ENCODE results near the gene DNAH1.

The DNAH1 gene

GRCh38 chr3:52350981-52351761 is 35.1 kb downstream of the DNAH1 start:
- in situ Hi-C loops (cut with HindIII; ENCODE audit: low pct_ligation_motif_present, low pct_unique_long_range_greater_than_20kb, low sequenced_read_pairs), result no loop called here
- no peak for DNase-seq

DNA sequence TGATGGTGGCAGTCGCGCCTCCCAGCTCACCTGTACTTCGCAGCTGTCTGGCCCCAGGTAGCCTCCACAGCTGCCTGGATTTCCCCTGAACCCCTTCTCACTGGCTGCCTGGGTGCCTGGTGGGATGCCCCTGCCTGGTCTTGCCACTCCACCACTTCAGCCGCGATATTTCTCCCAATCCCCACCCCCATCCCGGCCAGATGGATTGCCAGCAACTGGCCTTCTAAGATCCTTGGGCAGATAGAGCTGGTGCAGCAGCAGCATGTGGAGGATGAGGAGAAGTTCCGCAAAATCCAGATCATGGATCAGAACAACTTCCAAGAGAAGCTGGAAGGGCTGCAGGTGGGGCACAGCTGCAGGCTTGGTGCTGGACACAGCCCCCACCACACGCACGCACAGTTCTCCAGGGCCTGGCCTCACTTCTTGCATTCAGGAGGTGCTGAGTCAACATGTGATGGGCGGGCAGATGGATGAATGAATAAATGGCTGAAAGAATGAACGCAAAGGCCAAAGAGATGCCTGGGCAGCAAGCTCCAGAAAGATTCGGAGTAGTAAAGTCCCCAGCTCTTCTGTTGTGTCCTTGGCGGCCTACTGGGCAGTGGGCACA is 35.7 kb downstream of the DNAH1 start:
- in situ Hi-C loops (cut with HindIII; ENCODE audit: low pct_ligation_motif_present, low pct_unique_long_range_greater_than_20kb, low sequenced_read_pairs), result no loop called here
- no peak for DNase-seq

DNA sequence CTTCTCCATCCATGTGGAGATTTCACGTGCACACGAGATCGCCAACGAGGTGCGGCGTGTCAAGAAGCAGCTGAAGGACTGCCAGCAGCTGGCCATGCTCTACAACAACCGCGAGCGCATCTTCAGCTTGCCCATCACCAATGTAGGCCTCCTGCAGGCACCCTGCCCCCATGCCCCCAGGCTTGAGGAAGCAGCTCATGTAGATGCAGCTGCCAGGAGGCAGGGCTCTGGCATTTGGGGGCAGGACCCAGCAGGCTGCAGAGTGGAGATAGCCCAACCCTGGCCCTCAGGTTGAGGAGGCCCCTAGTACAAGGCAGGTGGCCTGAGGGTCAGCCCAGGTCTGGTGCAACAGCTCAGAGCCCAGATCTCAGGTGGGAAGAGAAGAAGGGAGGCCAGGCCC is 36.4 kb downstream of the DNAH1 start:
- in situ Hi-C loops (cut with HindIII; ENCODE audit: low pct_ligation_motif_present, low pct_unique_long_range_greater_than_20kb, low sequenced_read_pairs), result no loop called here
- DNase-seq, result no peak

DNA sequence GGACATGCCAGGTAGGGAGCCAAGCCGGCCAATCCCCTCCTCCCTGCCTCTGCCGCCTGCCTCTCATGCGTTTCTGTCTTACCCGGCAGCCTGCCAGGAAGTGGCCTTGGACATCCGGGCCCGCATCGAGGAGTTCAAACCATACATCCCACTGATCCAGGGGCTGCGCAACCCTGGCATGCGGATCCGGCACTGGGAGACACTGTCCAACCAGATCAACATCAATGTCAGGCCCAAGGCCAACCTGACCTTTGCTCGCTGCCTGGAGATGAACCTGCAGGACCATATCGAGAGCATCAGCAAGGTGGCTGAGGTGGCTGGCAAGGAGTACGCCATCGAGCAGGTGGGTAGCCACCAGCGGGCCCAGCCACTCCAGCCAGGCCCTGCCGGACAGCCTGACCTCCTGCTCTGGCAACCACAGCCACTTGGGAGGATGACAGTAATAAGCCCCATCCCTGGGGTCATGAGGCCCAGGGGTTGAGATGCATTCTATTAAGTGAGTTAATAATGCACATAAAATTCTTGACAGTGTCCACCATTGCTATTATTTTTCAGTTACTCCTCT is 37.3 kb downstream of the DNAH1 start:
- in situ Hi-C loops (cut with HindIII; ENCODE audit: low pct_ligation_motif_present, low pct_unique_long_range_greater_than_20kb, low sequenced_read_pairs), result no loop called here
- no peak for DNase-seq

DNA sequence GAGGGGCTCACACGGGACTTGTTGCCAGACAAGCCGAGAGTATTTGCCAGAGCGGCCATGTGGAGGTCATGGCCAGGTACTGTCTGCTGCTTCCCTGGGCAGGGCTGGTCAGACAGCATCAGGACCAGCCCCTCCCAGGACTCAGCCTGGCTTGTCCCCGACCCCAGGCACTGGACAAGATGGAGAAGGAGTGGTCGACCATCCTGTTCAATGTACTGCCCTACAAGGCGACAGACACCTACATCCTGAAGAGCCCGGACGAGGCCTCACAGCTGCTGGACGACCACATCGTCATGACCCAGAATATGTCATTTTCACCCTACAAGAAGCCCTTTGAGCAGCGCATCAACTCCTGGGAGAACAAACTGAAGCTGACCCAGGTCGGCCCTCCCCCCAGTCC is 38.6 kb downstream of the DNAH1 start:
- DNase-seq, result no peak
- in situ Hi-C loops (cut with HindIII; ENCODE audit: low pct_ligation_motif_present, low pct_unique_long_range_greater_than_20kb, low sequenced_read_pairs), result no loop called here

DNA sequence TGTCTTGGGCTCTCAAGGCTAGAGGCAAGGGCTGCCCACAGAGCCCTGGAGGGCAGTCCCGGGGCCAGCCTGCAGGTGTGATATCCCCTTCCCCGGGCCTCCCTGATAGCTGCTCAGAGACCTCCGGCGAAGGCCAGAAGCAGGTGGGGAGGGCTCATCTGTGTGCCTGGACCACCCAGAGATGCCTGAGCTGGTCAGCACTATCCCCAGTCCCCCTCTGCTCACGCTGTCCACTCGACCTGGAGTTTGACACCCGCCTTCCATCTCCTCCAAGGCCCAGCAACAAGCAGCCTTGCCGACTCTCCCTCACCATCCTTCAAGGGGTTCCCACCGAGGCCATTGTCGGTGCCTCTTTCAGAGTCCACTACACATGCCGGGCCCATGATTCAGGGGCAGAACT is 39.4 kb downstream of the DNAH1 start:
- in situ Hi-C loops (cut with HindIII; ENCODE audit: low pct_ligation_motif_present, low pct_unique_long_range_greater_than_20kb, low sequenced_read_pairs), result no loop called here
- DNase-seq, result no peak

GRCh38 chr3:52356126-52356525 is 40.0 kb downstream of the DNAH1 start:
- no peak for DNase-seq
- in situ Hi-C loops (cut with HindIII; ENCODE audit: low pct_ligation_motif_present, low pct_unique_long_range_greater_than_20kb, low sequenced_read_pairs), result no loop called here

DNA sequence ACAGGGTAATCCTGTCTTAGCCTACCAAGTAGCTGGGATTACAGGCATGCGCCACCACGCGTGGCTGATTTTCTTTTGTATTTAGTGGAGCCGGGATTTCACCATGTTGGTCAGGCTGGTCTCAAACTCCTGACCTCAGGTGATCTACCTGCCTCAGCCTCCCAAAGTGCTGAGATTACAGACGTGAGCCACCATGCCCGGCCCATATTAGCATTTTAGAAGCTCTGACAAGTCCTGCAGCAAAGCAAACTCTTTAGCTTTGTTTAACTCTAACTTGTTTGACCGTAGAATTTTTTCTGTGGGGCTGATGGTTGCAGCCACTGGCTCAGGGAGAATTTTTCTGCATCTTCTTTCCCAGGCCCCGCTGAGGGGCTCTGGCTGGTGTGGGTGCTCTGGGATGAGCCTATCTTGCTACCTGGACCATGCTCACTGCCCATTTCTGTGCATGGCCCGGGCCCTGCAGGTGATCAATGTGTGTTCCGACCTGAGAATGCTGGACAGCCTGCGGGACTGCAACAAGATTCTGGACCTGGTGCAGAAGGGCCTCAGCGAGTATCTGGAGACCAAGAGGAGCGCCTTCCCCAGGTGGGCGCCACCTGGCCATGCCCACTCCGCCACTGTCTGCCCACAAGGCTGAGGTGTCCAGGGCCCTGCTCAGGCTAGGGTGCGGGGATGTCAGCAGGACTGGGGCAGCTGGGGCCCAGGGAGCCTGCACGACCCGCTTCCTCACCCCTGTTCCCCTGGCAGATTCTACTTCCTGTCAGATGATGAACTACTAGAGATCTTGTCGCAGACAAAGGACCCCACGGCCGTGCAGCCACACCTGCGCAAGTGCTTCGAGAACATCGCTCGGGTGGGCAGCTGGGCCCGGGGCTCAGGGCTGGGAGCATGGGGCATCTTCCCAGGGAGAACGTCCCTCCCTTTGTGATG is 41.3 kb downstream of the DNAH1 start:
- in situ Hi-C loops (cut with HindIII; ENCODE audit: low pct_ligation_motif_present, low pct_unique_long_range_greater_than_20kb, low sequenced_read_pairs), result no loop called here
- no peak for DNase-seq

- in situ Hi-C loops (cut with HindIII; ENCODE audit: low pct_ligation_motif_present, low pct_unique_long_range_greater_than_20kb, low sequenced_read_pairs), result no loop called here
- DNase-seq, result no peak
Observed at GRCh38 chr3:52358362-52358940, 42.3 kb downstream of the DNAH1 start.

DNA sequence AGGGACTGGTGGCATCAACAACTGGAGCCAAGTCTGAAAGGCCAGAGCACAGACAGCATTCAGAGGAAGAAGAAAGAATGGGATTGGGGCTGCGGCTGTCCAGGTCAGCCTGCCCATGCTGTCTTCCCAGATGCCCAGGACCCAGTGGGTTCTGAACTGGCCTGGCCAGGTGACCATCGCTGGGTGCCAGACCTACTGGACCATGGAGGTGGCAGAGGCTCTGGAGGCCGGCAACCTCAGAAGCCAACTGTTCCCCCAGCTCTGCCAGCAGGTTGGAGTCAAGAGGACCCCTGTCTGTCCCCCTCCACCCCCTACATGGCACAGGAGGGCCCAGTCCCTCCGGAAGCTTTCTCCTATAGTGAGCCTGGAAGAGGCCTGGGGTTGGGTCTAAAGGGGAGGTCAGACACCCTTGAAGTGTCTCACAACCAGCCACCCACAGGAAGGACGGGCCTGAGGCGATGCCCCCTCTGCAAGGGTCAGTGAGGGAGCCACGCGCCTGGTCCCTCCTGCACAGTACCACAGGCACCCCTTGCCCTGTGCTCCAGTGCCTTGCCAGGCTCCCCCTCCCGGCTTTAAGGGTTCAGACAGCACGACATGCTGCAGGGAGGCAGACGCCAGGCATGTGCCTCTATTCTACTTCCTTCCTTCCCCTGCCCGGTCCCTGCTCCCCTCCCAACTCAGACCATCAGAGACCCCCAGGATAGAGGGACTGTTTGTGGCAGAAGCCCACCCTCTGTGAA is 43.2 kb downstream of the DNAH1 start:
- no peak for DNase-seq
- in situ Hi-C loops (cut with HindIII; ENCODE audit: low pct_ligation_motif_present, low pct_unique_long_range_greater_than_20kb, low sequenced_read_pairs), result no loop called here

DNA sequence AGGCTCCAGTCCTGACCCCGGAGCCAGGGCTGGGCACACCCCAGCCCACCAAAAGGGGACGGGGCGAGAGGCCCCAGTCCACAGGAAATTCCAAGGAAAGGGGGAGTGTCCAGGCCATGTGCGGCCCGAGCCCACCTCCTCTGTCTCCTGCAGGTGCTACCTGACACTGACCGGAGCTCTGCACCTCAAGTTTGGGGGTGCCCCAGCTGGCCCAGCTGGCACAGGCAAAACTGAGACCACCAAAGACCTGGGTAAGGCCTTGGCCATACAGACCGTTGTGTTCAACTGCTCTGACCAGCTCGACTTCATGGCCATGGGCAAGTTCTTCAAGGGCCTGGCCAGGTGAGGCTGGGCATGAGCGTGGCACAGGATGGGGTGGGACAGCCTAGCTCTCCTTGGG is 44.9 kb downstream of the DNAH1 start:
- no peak for DNase-seq
- in situ Hi-C loops (cut with HindIII; ENCODE audit: low pct_ligation_motif_present, low pct_unique_long_range_greater_than_20kb, low sequenced_read_pairs), result no loop called here

DNA sequence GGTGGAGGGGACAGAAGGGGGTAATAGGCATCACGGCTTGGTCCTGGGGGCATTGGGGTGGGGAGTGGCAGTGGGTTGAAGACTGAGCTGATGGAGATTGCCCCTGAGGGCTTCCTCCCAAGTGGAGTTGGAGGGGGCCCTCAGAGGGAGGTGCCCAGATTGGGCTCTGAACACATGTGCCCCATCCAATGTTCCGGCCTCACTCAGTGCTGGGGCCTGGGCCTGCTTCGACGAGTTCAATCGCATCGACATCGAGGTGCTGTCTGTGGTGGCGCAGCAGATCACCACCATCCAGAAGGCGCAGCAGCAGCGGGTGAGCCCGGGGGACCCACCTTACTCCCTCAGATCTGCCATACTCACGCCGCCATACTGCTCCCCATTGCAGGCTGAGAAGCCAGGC is 45.3 kb downstream of the DNAH1 start:
- in situ Hi-C loops (cut with HindIII; ENCODE audit: low pct_ligation_motif_present, low pct_unique_long_range_greater_than_20kb, low sequenced_read_pairs), result no loop called here
- DNase-seq, result no peak

- in situ Hi-C loops (cut with HindIII; ENCODE audit: low pct_ligation_motif_present, low pct_unique_long_range_greater_than_20kb, low sequenced_read_pairs), result no loop called here
- no peak for DNase-seq
Observed at GRCh38 chr3:52361898-52362297, 45.8 kb downstream of the DNAH1 start.

GRCh38 chr3:52364322-52365035 is 48.4 kb downstream of the DNAH1 start:
- no peak for DNase-seq
- in situ Hi-C loops (cut with HindIII; ENCODE audit: low pct_ligation_motif_present, low pct_unique_long_range_greater_than_20kb, low sequenced_read_pairs), result no loop called here

DNA sequence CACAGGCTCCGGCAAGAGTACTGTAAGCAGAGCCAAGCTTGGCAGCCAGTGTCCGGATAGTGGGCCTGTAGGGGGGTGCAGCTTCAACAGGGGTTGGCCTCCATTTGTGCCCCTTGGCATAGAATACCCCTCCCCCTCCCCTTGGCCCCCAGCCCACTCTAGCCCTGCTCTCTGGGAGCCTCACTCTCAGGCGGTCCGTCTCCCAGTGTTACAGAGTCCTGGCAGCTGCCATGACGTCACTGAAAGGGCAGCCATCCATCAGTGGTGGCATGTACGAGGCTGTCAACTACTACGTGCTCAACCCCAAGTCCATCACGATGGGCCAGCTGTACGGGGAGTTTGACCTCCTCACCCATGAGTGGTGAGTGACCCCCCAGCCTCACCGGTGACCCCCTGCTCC is 50.4 kb downstream of the DNAH1 start:
- in situ Hi-C loops (cut with HindIII; ENCODE audit: low pct_ligation_motif_present, low pct_unique_long_range_greater_than_20kb, low sequenced_read_pairs), result no loop called here
- no peak for DNase-seq

GRCh38 chr3:52367891-52368880 is 52.1 kb downstream of the DNAH1 start:
- in situ Hi-C loops (cut with HindIII; ENCODE audit: low pct_ligation_motif_present, low pct_unique_long_range_greater_than_20kb, low sequenced_read_pairs), result no loop called here

More at GRCh38 chr3:52367891-52368880, 52.1 kb downstream of the DNAH1 start:
- DNase-seq, result no peak
